Muscle of leg (tissue), 11 donors: Measurements from ENCODE around the gene KISS1. TPM values are rescaled to one million over a fixed set of nuclear protein-coding genes. Genes with fewer than 3 reads are reported as not detected.

ENCODE experiments used
- DNase-seq: peaks from one replicate; pipeline ENCODE4 v3.0.0; 2013
- H3K27ac ChIP-seq: one replicate; pipeline ENCODE4 v1.5.1; 2013; ENCODE audit warnings: mild to moderate bottlenecking, low read length, control low read depth
- H3K27me3 ChIP-seq: one replicate; pipeline ENCODE4 v1.6.1; 2013; ENCODE audit warnings: low read length; ENCODE audit not compliant: control insufficient read depth, insufficient read depth
- H3K36me3 ChIP-seq: one replicate; pipeline ENCODE4 v1.6.1; 2013; ENCODE audit warnings: low read length; ENCODE audit not compliant: control insufficient read depth, insufficient read depth
- H3K4me1 ChIP-seq: one replicate; pipeline ENCODE4 v1.6.1; 2013; ENCODE audit warnings: low read length; ENCODE audit not compliant: control insufficient read depth, insufficient read depth
- H3K4me3 ChIP-seq: one replicate; pipeline ENCODE4 v1.5.1; 2013; ENCODE audit warnings: low read length, control low read depth
- H3K9me3 ChIP-seq: replicated peaks from 2 replicates; pipeline ENCODE4 v1.6.1; 2013; ENCODE audit warnings: low read depth, low read length; ENCODE audit not compliant: control insufficient read depth
- WGBS: methylation state at CpG from one replicate; pipeline ENCODE4 v1.1.5; 2013; ENCODE audit warnings: missing lambda C conversion rate; ENCODE audit not compliant: insufficient coverage; 5-methylcytosine and 5-hydroxymethylcytosine counted together
- polyA plus RNA-seq, 8 donors: library from polyadenylated mRNA; unstranded; fragments of 120-200 nt; gene quantifications; one replicate each; pipeline versions ENCODE4 v1.2.1 to v1.2.3, GENCODE V29; 2013; ENCODE audit warnings: inconsistent platforms in 1 of 8, low replicate concordance in 1 of 8; ENCODE audit not compliant: insufficient read length in 8 of 8, insufficient read depth in 1 of 8
- total RNA-seq: library from RNA; stranded (reverse); fragments of 120-200 nt; gene quantifications from one replicate; pipeline ENCODE4 v1.2.4, GENCODE V29; 2013

The KISS1 gene
- total and polyA plus RNA-seq, 9 donors, result 0.29 to 5.6 (median 0.82) TPM; not detected in 1

DNA sequence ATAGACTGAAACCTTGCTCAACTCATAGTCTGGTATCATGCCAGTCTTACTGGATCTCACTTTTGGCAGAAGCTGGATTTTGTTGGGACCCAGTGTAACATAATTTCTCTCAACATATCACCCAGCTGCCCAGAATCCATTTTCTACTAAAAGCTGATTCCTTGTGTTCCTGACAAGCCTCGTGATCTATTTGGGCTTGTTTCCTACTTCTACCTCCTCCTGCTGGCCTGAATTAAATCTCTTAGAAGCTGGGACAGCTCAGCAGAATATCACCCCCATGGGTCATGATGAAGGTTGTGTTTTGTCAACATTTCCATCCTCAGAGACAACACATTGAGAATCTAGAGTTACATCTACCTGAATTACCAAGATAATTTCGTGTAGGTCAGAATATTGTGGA is 9.8 kb upstream of the KISS1 start:
- no CpG with 5 or more reads among the region's 2 CpGs for WGBS
- Histone ChIP-seq H3K36me3 (no peaks in the 10 kb centered on the region), H3K27me3 (peaks cover 12% of the 10 kb centered on the region), H3K4me3 (no peak overlapping the region), H3K27ac (no peak overlapping the region), H3K4me1 (peaks cover 5% of the 10 kb centered on the region), H3K9me3 (no peaks in the 10 kb centered on the region)
- no peak for DNase-seq

DNA sequence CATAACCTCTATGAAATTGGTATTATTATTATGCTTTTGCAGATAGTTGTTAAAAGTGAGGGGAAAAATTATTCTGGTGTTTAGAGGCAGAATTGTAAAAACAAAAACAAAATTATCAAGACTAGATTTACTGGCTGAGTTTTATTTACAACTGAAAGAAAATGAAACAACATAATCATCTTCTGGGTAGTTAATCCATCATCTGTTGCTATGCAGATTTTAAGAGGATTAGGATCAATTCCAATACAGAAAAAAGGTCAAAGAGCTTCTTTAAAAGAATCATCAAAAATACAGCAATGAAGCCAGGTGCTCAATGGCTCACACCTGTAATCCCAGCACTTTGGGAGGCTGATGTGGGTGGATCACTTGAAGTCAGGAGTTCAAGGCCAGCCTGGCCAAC is 9.2 kb upstream of the KISS1 start:
- H3K4me1 ChIP-seq, result peaks cover 5% of the 10 kb centered on the region
- H3K27me3 ChIP-seq, result peaks cover 12% of the 10 kb centered on the region
- H3K9me3 ChIP-seq, result no peaks in the 10 kb centered on the region
- no peak overlapping the region for H3K4me3 ChIP-seq
- no peaks in the 10 kb centered on the region for H3K36me3 ChIP-seq
- no peak for DNase-seq
- no peak overlapping the region for H3K27ac ChIP-seq

DNA sequence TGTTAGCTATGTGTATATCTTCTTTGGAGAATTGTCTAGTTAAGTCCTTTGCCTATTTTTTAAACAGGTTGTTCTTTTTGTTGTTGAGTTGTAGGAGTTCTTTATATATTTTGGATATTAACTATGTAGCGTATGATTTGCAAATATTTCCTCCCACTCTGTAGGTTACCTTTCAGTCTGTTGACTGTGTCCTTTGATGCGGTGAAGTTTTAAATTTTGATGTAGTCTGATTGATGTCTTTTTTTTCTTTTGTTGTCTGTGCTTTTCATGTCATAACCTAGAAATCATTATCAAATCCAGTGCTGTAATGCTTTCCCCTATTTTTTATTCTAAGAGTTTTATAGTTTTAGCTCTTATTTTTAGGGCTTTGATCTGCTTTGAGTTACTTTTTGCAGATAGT is 8.7 kb upstream of the KISS1 start:
- WGBS, result no CpG with 5 or more reads among the region's 2 CpGs
- H3K4me3 ChIP-seq, result no peak overlapping the region
- H3K27ac ChIP-seq, result no peak overlapping the region
- H3K4me1 ChIP-seq, result peaks cover 5% of the 10 kb centered on the region
- no peak for DNase-seq
- no peaks in the 10 kb centered on the region for H3K9me3 ChIP-seq
- H3K36me3 ChIP-seq, result no peaks in the 10 kb centered on the region
- peaks cover 12% of the 10 kb centered on the region for H3K27me3 ChIP-seq

DNA sequence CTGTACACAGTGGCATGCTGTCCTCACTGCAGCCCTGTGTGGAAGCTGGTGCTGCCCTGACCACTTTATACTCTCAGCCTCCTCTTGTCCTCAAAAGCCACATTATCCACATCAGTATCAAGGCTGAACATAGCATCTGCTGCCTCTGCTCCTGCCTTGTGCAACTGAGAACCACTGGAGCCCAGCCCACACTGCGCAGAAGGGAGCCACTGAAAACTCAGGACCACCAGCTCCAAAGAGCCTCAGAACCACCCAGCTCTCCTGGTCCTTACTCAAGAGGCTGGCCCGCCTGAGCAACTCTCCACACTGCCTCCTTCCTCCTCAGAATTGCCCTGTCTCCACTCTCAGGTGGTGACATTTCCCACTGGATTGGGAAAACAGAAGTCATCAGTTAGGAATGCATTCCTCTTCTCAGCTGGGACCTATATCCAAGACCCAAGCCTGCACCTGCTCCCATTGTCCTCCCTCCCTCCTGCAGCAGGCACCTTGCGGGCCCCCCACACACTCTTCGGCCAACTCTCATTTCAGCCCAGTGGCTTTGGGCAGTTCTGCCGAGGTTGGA is 7.0 kb upstream of the KISS1 start:
- Histone ChIP-seq H3K27ac (no peak overlapping the region), H3K4me1 (peaks cover 14% of the 10 kb centered on the region), H3K4me3 (no peak overlapping the region), H3K36me3 (no peaks in the 10 kb centered on the region), H3K27me3 (peaks cover 18% of the 10 kb centered on the region), H3K9me3 (no peaks in the 10 kb centered on the region)
- WGBS, result 70% methylated on average over 5 of the region's 5 CpGs
- DNase-seq, result no peak

DNA sequence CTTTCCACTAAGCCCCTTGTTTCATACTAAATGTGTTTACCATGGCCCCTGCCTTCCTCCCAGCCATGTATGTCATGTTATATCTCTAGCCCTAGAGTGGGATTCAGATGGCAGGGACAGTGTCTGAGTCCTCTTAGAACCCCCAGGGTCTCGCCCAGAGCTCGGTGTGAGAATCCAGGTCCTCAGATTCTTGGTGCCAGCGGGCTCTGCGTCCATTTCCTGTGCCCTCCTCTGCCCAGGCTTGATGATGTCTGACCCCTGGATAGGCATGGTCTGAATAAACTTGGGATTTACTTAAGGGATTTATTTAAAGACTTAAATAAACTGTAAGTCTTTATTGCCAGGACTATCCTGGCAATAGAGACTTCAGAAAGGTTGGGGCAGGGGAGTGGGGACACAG is 6.2 kb upstream of the KISS1 start:
- Histone ChIP-seq H3K4me3 (no peak overlapping the region), H3K36me3 (no peaks in the 10 kb centered on the region), H3K9me3 (no peaks in the 10 kb centered on the region), H3K27ac (no peak overlapping the region), H3K27me3 (peaks cover 20% of the 10 kb centered on the region), H3K4me1 (peaks cover 18% of the 10 kb centered on the region)
- no peak for DNase-seq
- WGBS, result no CpG with 5 or more reads among the region's 4 CpGs

DNA sequence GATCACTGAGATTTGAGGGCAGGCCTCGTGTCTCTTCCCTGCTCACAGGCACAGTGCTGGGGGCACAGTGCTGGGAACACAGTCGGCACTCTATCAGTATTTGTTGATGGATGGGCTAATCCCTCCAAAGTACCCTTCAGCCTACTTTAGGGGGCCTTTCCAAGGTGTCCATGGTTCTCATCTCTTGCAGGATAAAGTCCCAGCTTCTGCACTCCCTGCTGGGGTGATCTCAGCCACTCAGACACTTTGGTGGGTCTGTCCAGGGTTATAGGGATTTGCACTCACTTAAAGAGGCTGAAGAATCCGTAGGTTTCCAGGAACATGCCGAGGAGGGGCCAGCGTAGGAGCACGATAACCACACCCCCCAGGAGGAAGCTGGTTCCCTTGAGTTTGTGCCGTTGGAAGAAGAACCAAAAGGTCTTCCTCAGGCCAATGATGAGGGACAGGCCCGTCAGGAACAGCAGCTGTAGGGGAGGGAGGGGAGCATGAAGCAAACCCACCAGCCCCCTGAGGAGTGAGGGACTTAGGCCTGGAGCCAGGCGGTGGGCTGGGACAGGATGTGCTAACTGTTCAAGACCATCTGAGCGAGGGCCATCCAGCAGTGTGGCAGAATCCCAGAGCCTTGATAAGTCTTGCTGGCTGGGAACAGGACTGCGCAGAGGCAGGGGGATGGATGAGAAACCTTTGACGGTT is 5.2 kb upstream of the KISS1 start:
- H3K36me3 ChIP-seq, result no peaks in the 10 kb centered on the region
- peaks cover 12% of the 10 kb centered on the region for H3K4me1 ChIP-seq
- 46% methylated on average over 8 of the region's 12 CpGs for WGBS
- DNase-seq, result no peak
- no peak overlapping the region for H3K4me3 ChIP-seq
- no peaks in the 10 kb centered on the region for H3K9me3 ChIP-seq
- H3K27ac ChIP-seq, result no peak overlapping the region
- H3K27me3 ChIP-seq, result peaks cover 12% of the 10 kb centered on the region

DNA sequence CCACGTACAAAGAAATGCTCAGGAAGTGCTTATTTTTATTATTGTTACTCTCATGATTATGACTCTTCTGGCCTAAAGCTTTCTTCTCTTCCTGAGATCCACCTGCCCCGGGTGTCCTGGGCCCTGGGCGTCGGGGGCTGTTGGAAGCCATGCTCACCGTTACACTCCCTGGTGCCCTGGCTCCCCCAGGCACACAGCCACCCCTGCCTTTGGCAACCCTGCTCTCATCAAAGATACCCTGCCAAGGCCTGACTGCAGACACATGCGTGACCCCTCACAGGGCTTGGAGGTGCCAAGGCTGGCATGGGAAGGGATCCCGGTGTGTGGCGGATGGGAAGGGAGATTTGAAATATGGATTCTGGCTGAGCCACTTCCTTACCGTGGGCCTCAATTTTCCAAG is 3.3 kb upstream of the KISS1 start:
- H3K27ac ChIP-seq, result no peak overlapping the region
- peaks cover 12% of the 10 kb centered on the region for H3K4me1 ChIP-seq
- peaks cover 17% of the 10 kb centered on the region for H3K27me3 ChIP-seq
- no peaks in the 10 kb centered on the region for H3K9me3 ChIP-seq
- 33% methylated on average over 1 of the region's 9 CpGs for whole genome bisulfite sequencing
- no peak overlapping the region for H3K4me3 ChIP-seq
- H3K36me3 ChIP-seq, result no peaks in the 10 kb centered on the region
- DNase-seq, result no peak

DNA sequence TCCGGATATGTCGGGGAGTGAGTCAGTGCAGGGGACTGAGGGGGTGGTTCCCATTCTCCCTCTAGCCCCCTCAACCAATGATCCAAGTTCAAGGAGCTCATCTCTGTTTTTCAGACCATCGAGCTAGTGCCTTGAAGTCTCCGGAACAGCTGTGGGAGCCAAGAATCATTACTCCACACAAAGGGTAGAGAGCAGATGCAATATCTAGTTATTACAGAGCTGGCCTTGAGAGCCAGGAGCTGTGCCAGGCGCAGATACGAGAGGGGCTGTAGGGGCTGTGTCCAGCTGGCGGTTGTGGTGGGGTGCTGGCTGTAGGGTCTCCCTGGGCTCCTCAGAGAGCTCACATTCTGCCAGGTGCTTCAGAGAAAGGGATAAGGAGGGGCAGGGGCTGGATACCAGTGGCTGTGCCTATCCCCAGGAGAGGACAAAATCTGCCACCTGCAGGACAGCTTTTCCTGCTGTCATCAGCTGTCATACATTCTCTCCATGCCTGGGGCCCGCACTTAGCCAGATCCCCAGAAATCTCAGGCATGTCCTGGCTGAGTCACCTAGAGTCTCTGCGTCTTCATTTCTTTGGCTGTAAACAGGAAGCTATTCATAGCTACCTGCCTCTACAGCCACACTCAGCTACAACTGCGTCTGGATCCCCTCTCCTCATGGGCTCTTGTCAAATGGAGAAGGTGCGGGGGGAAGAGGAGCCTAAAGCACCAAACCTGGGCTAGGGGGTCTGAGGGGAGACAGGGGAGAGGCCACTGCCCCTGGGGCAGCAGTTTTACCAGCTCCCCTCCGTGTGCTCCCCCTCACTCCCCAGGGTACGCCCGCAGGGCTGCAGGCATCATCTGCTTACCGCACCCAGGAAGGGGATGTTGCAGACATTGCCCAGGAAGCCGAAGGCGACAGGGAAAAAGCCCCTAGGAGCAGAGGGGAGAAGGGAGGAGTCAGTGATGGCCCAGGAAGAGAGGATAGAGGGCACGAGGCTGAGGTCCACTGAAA is 2.4 kb upstream of the KISS1 start:
- no peak overlapping the region for H3K4me3 ChIP-seq
- peaks cover 16% of the 10 kb centered on the region for H3K27me3 ChIP-seq
- H3K9me3 ChIP-seq, result no peaks in the 10 kb centered on the region
- H3K27ac ChIP-seq, result no peak overlapping the region
- H3K4me1 ChIP-seq, result peaks cover 12% of the 10 kb centered on the region
- 49% methylated on average over 8 of the region's 18 CpGs for WGBS
- DNase-seq, result peak; percentile 48
- no peaks in the 10 kb centered on the region for H3K36me3 ChIP-seq

DNA sequence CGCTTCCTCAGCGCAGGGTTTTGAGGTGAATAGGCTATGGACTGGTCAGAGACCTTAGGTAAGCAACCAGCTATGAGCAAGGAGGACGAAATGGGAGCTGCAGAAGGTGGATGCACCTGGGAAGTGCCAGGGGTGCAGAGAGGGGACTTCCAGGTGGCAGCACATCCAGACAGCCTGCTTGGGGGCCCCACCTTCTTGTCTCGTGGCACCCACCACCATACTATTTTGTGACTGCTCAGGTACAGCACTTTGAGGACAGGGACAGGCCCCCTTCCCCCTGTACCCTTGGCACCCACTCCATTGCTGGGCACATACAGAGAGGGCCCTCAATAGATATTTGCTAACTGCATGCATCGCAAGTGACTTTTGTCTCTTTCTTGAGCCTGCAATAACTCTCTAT is 777 bp upstream of the KISS1 start:
- H3K27me3 ChIP-seq, result peaks cover 21% of the 10 kb centered on the region
- H3K36me3 ChIP-seq, result no peaks in the 10 kb centered on the region

DNA sequence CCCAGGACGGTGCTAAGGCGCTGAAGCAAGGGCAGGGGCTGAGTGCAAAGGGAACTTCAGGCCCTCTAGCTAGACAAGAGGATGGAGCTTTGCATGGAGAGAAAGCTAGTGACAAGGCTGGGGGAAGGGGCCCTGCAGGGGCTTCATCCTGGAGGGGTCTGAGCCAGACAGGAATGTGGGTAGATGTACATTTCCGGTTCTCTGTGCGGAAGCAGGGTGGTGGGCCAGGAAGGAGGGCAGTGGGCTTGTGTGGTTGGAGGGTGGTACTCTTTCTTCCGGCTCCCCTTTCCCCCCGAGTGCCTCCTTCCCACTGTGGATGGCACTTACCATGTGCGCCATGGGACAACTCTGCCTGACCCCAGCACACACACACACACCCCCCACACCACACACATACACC is 1.5 kb downstream of the KISS1 start:
- Histone ChIP-seq H3K4me1 (peaks cover 21% of the 10 kb centered on the region), H3K36me3 (no peaks in the 10 kb centered on the region), H3K4me3 (no peak overlapping the region), H3K27me3 (peaks cover 26% of the 10 kb centered on the region), H3K9me3 (no peaks in the 10 kb centered on the region), H3K27ac (no peak overlapping the region)
- 57% methylated on average over 4 of the region's 7 CpGs for WGBS
- DNase-seq, result no peak

More for the DNA sequence above, 777 bp upstream of the KISS1 start:
- Histone ChIP-seq H3K27ac (no peak overlapping the region), H3K4me3 (no peak overlapping the region), H3K4me1 (peaks cover 12% of the 10 kb centered on the region), H3K9me3 (no peaks in the 10 kb centered on the region)
- 67% methylated on average over 3 of the region's 5 CpGs for WGBS
- no peak for DNase-seq
